ENCODE measurements around the gene TRIM49D2. TPM values are rescaled to one million over a fixed set of nuclear protein-coding genes. Genes with fewer than 3 reads are reported as not detected.

Gene TRIM49D2, protein sequence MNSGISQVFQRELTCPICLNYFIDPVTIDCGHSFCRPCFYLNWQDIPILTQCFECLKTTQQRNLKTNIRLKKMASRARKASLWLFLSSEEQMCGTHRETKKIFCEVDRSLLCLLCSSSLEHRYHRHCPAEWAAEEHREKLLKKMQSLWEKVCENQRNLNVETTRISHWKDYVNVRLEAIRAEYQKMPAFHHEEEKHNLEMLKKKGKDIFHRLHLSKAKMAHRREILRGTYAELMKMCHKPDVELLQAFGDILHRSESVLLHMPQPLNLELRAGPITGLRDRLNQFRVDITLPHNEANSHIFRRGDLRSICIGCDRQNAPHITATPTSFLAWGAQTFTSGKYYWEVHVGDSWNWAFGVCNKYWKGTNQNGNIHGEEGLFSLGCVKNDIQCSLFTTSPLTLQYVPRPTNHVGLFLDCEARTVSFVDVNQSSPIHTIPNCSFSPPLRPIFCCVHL
- not detected in 2 replicates for total RNA-seq

DNA sequence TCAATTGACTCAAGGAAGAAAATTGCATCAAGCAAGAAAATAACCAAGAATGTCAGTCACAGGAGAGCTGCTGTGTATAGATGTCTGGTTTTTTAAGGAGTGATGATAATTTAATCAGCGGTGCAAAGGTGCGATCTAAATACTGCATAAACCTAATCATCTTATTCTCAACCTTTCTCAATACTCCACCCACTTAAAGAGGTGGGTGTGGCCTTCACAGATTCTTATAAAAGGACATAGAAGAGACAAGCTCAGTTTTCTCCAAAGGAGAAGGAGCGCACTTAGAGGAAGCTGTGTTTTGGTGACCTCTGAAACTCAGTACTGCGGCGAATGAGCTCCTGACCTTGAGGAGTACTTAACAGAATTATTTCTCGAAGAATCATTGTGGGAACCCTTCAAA lies at the start of gene TRIM49D2:
TRIM49D2 (plus strand) TSS at position 301 of the 400 bp plus-strand sequence. CDS start 2,698 bp downstream, outside the sequence.

DNA sequence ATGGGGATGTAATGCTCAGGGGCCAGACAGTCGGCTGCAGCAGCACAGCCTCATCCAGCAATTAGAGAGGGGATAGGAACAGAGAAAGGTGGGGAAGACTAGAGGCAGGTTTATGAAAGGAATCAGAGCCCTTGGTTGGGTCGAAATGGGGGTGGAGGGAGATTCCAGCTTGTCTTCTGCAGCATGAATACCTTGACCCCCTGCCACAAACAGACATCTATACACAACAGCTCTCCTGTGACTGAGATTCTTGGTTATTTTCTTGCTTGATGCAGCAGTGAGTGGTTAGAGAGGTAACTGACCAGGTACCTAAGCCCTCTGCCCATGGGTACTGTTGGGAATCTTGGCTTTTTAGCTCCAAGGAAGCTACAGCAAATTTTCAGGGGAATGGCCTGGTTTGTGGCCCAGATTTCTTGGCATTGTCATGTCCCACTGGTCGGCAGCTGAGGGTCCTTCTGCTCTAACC lies 1.6 kb upstream of the TRIM49D2 start, which contains the start of gene TRIM49D1:
TRIM49D1 (minus strand) TSS at position 51 of the 466 bp plus-strand sequence. CDS start 4,535 bp downstream, outside the sequence.

DNA sequence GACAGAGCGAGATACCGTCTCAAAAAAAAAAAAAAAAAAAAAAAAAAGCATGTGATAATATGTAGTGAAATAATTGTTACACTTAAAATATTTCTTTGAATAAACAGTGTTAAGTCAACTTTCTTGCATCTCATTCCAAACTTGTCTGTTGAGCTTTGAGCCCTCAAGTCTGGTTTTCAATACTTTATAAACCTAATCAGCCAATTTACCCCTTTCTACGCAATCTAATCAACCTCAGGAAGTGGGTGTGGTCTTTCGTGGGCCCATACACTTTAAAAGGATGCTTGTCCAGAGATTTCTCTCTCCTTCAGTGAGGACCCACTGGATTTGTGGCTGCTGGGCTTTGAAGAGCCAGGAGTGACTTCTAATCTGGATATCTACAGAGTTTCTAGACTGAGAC lies 41.9 kb downstream of the TRIM49D2 start, which contains the start of gene TRIM64:
TRIM64 (plus strand) TSS at position 301 of the 400 bp plus-strand sequence. CDS start 2,467 bp downstream, outside the sequence.

Other genes with a start within 250 kb of the TRIM49D2 start
- gene TRIM77, start 213.8 kb upstream of the TRIM49D2 start, total RNA-seq, result not detected in 2 replicates
- gene TRIM49, start 115.5 kb upstream of the TRIM49D2 start, total RNA-seq, result not detected in 2 replicates
- not detected in 2 replicates for gene TRIM64B, start 45.6 kb upstream of the TRIM49D2 start, total RNA-seq
- gene TRIM49D1, start 1.8 kb upstream of the TRIM49D2 start, total RNA-seq, result not detected in 2 replicates
- gene TRIM64, start 42.0 kb downstream of the TRIM49D2 start, total RNA-seq, result not detected in 2 replicates
- not detected in 2 replicates for gene TRIM49C, start 107.0 kb downstream of the TRIM49D2 start, total RNA-seq
- gene UBTFL1, start 161.9 kb downstream of the TRIM49D2 start, total RNA-seq, result not detected in 2 replicates
- 1.8 and 1.9 TPM in 2 replicates for gene NAALAD2, start 210.6 kb downstream of the TRIM49D2 start, total RNA-seq